ENCODE data around the gene AMPD3. TPM values are rescaled to one million over a fixed set of nuclear protein-coding genes. Genes with fewer than 3 reads are reported as not detected.

Gene AMPD3
- total and polyA plus RNA-seq, 2 donors (not counting 1 experiment from before 2014, with no cell fraction given), result 40.1 to 85.5 TPM

DNA sequence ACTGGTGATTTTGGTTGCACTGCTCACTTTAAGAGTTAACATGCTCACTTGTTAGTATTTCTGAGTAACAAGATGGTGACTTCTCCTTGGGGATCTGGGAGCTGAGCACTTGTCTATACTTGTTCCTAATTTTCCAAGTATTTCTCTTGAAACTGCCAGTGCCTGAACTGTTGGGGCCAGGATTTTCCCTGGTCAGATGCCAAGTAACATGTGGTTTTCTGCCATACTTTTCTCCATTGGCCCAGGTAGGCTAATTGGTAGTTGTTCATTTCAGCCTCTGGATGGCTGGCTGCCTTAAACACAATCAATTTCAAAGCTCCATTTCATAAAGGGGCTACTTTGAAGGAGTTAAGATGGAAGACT is 50.9 kb downstream of the AMPD3 start:
- H3K79me2 ChIP-seq (ENCODE audit: control insufficient read depth, insufficient read depth, low read length), result peaks cover 16% of the 10 kb centered on the region
- no peak overlapping the region for H3K4me2 ChIP-seq (replicated peaks; ENCODE audit: low read depth, low read length, poor library complexity, severe bottlenecking)
- no peak overlapping the region for H3K9ac ChIP-seq (ENCODE audit: low read length)
- H2AFZ ChIP-seq (ENCODE audit: insufficient read depth, low read depth, low read length, poor library complexity, severe bottlenecking), result no peak overlapping the region
- ChIA-PET CTCF (interaction anchor here (1.2 to 1.8 kb wide), 2 partner anchors 100 to 148 kb away, joined by 3 to 5 read pairs; no protein-coding TSS in a partner anchor), POLR2A (interaction anchor here (1.0 kb wide), 1 partner anchor 47 kb away, joined by 3 read pairs; no protein-coding TSS in a partner anchor)
- TF ChIP-seq, protein P1, sequence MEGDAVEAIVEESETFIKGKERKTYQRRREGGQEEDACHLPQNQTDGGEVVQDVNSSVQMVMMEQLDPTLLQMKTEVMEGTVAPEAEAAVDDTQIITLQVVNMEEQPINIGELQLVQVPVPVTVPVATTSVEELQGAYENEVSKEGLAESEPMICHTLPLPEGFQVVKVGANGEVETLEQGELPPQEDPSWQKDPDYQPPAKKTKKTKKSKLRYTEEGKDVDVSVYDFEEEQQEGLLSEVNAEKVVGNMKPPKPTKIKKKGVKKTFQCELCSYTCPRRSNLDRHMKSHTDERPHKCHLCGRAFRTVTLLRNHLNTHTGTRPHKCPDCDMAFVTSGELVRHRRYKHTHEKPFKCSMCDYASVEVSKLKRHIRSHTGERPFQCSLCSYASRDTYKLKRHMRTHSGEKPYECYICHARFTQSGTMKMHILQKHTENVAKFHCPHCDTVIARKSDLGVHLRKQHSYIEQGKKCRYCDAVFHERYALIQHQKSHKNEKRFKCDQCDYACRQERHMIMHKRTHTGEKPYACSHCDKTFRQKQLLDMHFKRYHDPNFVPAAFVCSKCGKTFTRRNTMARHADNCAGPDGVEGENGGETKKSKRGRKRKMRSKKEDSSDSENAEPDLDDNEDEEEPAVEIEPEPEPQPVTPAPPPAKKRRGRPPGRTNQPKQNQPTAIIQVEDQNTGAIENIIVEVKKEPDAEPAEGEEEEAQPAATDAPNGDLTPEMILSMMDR (IDR thresholded peaks at IDR 0.05), result no peak
- TF ChIP-seq EZH2 (IDR thresholded peaks at IDR 0.05; ENCODE audit: borderline replicate concordance, insufficient read depth, low read depth, low read length, poor library complexity, severe bottlenecking), result no peak
- no peaks in the 10 kb centered on the region for H4K20me1 ChIP-seq (ENCODE audit: control insufficient read depth, insufficient read depth, low read length, poor library complexity, severe bottlenecking)
- no peaks in the 10 kb centered on the region for H3K27me3 ChIP-seq (replicated peaks in 1 of 4; ENCODE audit: control extremely low read depth in 1 of 4, control insufficient read depth in 3 of 4, insufficient read depth in 4 of 4, low read length in 3 of 4)
- no peak for ATAC-seq (ENCODE audit: low read depth)
- Mint-ChIP-seq H3K4me1 (peaks cover 25% of the 10 kb centered on the region), H3K9me3 (ENCODE audit: insufficient read depth) (no peaks in the 10 kb centered on the region), H3K27ac (no peak overlapping the region), H3K4me3 (no peak overlapping the region), H3K27me3 (no peaks in the 10 kb centered on the region)
- intact Hi-C loops (cut with micrococcal nuclease), result no loop called here
- H3K4me1 ChIP-seq (ENCODE audit: control insufficient read depth in 2 of 2, insufficient read depth in 2 of 2, low read length in 2 of 2), result peaks cover 21% of the 10 kb centered on the region in 2 donors
- H3K27ac ChIP-seq (ENCODE audit: low read length in 2 of 2), result no peak overlapping the region
- no peak for DNase-seq
- H3K36me3 ChIP-seq (replicated peaks in 1 of 2; ENCODE audit: control extremely low read depth in 1 of 2, control insufficient read depth in 1 of 2, extremely low read depth in 1 of 2, insufficient read depth in 2 of 2, low read length in 1 of 2), result peaks cover 13 to 28% of the 10 kb centered on the region in 2 experiments
- no peak overlapping the region for H3K4me3 ChIP-seq (ENCODE audit: control extremely low read depth in 1 of 5, extremely low read depth in 1 of 5, insufficient read depth in 1 of 5, low read depth in 2 of 5, low read length in 4 of 5)
- H3K9me3 ChIP-seq (ENCODE audit: control extremely low read depth in 1 of 3, control insufficient read depth in 2 of 3, insufficient read depth in 1 of 3, low read length in 2 of 3), result no peaks in the 10 kb centered on the region

DNA sequence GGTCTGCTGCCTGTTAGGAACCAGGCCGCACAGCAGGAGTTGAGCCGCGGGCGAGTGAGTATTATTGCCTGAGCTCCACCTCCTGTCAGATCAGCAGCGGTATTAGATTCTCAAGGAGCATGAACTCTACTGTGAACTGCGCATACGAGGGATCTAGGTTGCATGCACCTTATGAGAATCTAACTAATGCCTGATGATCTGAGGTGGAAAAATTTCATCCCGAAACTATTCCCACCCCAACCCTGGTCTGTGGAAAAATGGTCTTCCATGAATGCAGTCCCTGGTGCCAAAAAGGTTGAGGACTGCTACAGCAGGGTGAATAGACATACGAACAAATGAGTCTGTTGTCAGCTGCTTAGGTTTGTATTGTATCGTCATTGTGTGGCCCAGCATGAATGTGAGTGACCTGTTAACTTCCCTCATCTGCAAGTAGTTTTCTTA is 56.1 kb downstream of the AMPD3 start:
- Histone ChIP-seq H4K20me1 (ENCODE audit: control insufficient read depth, insufficient read depth, low read length, poor library complexity, severe bottlenecking) (no peaks in the 10 kb centered on the region), H3K79me2 (ENCODE audit: control insufficient read depth, insufficient read depth, low read length) (peaks cover 3% of the 10 kb centered on the region), H3K9ac (ENCODE audit: low read length) (no peak overlapping the region), H3K4me2 (replicated peaks; ENCODE audit: low read depth, low read length, poor library complexity, severe bottlenecking) (no peak overlapping the region), H3K27ac (ENCODE audit: low read length in 2 of 2) (no peak overlapping the region), H3K27me3 (replicated peaks in 1 of 4; ENCODE audit: control extremely low read depth in 1 of 4, control insufficient read depth in 3 of 4, insufficient read depth in 4 of 4, low read length in 3 of 4) (no peaks in the 10 kb centered on the region), H3K9me3 (ENCODE audit: control extremely low read depth in 1 of 3, control insufficient read depth in 2 of 3, insufficient read depth in 1 of 3, low read length in 2 of 3) (no peaks in the 10 kb centered on the region), H3K4me1 (ENCODE audit: control insufficient read depth in 2 of 2, insufficient read depth in 2 of 2, low read length in 2 of 2) (no peaks in the 10 kb centered on the region), H3K4me3 (ENCODE audit: control extremely low read depth in 1 of 5, extremely low read depth in 1 of 5, insufficient read depth in 1 of 5, low read depth in 2 of 5, low read length in 4 of 5) (no peak overlapping the region), H2AFZ (ENCODE audit: insufficient read depth, low read depth, low read length, poor library complexity, severe bottlenecking) (no peak overlapping the region), H3K36me3 (replicated peaks in 1 of 2; ENCODE audit: control extremely low read depth in 1 of 2, control insufficient read depth in 1 of 2, extremely low read depth in 1 of 2, insufficient read depth in 2 of 2, low read length in 1 of 2) (peaks cover 13 to 41% of the 10 kb centered on the region in 2 experiments)
- no peaks in the 10 kb centered on the region for H3K27me3 Mint-ChIP-seq
- WGBS (ENCODE audit: insufficient coverage), result 95% methylated on average over 4 of the region's 10 CpGs
- no peaks in the 10 kb centered on the region for H3K9me3 Mint-ChIP-seq (ENCODE audit: insufficient read depth)
- ChIA-PET CTCF (interaction anchor here (1.1 to 8.7 kb wide), 6 partner anchors 8 to 143 kb away, joined by 3 to 71 read pairs (median 7); partner anchors contain the start of gene RNF141), POLR2A (no interaction called here)
- peak overlapping the region; percentile 51 for H3K27ac Mint-ChIP-seq
- intact Hi-C loops (cut with micrococcal nuclease), result no loop called here
- peaks cover 13% of the 10 kb centered on the region for H3K4me1 Mint-ChIP-seq
- H3K4me3 Mint-ChIP-seq, result no peak overlapping the region
- TF ChIP-seq, protein P1 (IDR thresholded peaks at IDR 0.05), result no peak
- TF ChIP-seq EZH2 (IDR thresholded peaks at IDR 0.05; ENCODE audit: borderline replicate concordance, insufficient read depth, low read depth, low read length, poor library complexity, severe bottlenecking), result no peak
- ATAC-seq (ENCODE audit: low read depth), result no peak
- DNase-seq, result no peak
